ENCODE data around the gene UBXN11. TPM values are rescaled to one million over a fixed set of nuclear protein-coding genes. Genes with fewer than 3 reads are reported as not detected.

Gene UBXN11
- total RNA-seq, 1 donor from 2014 or later: 36.9 TPM

GRCh38 chr1:26259578-26259977 is 46.9 kb downstream of the UBXN11 start:
- Mint-ChIP-seq H3K4me3 (no peak overlapping the region), H3K4me1 (peaks cover 26% of the 10 kb centered on the region), H3K9me3 (no peaks in the 10 kb centered on the region), H3K27ac (peak overlapping the region; percentile 65), H3K27me3 (no peaks in the 10 kb centered on the region), H3K36me3 (ENCODE audit: low read depth) (peaks cover 79% of the 10 kb centered on the region)
- ChIA-PET CTCF (interaction anchor here (1.0 kb wide), 1 partner anchor 13 kb away, joined by 3 read pairs; no protein-coding TSS in a partner anchor), POLR2A (no interaction called here)
- ATAC-seq (ENCODE audit: low read depth): no peak
- intact Hi-C loops (cut with micrococcal nuclease): no loop called here
- no peak for DNase-seq
- TF ChIP-seq, protein P1, sequence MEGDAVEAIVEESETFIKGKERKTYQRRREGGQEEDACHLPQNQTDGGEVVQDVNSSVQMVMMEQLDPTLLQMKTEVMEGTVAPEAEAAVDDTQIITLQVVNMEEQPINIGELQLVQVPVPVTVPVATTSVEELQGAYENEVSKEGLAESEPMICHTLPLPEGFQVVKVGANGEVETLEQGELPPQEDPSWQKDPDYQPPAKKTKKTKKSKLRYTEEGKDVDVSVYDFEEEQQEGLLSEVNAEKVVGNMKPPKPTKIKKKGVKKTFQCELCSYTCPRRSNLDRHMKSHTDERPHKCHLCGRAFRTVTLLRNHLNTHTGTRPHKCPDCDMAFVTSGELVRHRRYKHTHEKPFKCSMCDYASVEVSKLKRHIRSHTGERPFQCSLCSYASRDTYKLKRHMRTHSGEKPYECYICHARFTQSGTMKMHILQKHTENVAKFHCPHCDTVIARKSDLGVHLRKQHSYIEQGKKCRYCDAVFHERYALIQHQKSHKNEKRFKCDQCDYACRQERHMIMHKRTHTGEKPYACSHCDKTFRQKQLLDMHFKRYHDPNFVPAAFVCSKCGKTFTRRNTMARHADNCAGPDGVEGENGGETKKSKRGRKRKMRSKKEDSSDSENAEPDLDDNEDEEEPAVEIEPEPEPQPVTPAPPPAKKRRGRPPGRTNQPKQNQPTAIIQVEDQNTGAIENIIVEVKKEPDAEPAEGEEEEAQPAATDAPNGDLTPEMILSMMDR (IDR thresholded peaks at IDR 0.05): no peak

GRCh38 chr1:26259005-26259404 is 47.4 kb downstream of the UBXN11 start:
- peaks cover 76% of the 10 kb centered on the region for H3K36me3 Mint-ChIP-seq (ENCODE audit: low read depth)
- TF ChIP-seq, protein P1 (IDR thresholded peaks at IDR 0.05): no peak
- CTCF ChIA-PET: no interaction called here
- no peak for DNase-seq
- H3K27ac Mint-ChIP-seq: no peak overlapping the region
- intact Hi-C loops (cut with micrococcal nuclease): no loop called here
- POLR2A ChIA-PET: no interaction called here
- no peak overlapping the region for H3K4me3 Mint-ChIP-seq
- H3K4me1 Mint-ChIP-seq: peaks cover 26% of the 10 kb centered on the region
- ATAC-seq (ENCODE audit: low read depth): no peak
- no peaks in the 10 kb centered on the region for H3K9me3 Mint-ChIP-seq
- no peaks in the 10 kb centered on the region for H3K27me3 Mint-ChIP-seq

GRCh38 chr1:26257222-26257621 is 49.2 kb downstream of the UBXN11 start:
- peaks cover 59% of the 10 kb centered on the region for H3K36me3 Mint-ChIP-seq (ENCODE audit: low read depth)
- intact Hi-C loops (cut with micrococcal nuclease): no loop called here

DNA sequence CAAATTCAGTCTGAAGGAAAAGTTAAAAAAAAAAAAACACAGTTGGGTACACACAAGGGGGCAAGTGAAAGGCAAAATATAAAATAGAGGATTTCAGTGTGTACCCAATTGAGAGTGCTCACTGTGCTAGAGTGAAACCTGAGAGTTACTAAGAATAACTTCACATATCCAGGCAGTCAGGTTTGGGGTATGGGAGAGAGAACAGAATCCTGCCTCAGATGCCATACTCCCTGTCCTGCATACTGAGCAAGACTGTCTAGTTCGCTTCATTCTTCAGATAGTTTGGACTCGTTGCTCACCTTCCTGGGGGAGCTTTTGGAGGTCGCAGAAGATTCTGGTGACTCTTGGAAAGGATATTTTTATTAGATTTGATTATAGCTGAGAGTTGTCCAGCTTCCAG is 52.0 kb downstream of the UBXN11 start:
- H3K36me3 Mint-ChIP-seq (ENCODE audit: low read depth): peaks cover 45% of the 10 kb centered on the region
- DNase-seq (no peak), ATAC-seq (ENCODE audit: low read depth) (no peak)
- H3K4me1 Mint-ChIP-seq: peaks cover 21% of the 10 kb centered on the region
- H3K9me3 Mint-ChIP-seq: no peaks in the 10 kb centered on the region
- H3K4me3 Mint-ChIP-seq: no peak overlapping the region
- TF ChIP-seq, protein P1 (IDR thresholded peaks at IDR 0.05): no peak
- no peaks in the 10 kb centered on the region for H3K27me3 Mint-ChIP-seq
- intact Hi-C loops (cut with micrococcal nuclease): no loop called here
- ChIA-PET CTCF (no interaction called here), POLR2A (no interaction called here)
- H3K27ac Mint-ChIP-seq: no peak overlapping the region

More at GRCh38 chr1:26257222-26257621, 49.2 kb downstream of the UBXN11 start:
- Mint-ChIP-seq H3K27ac (no peak overlapping the region), H3K27me3 (no peaks in the 10 kb centered on the region), H3K4me3 (no peak overlapping the region), H3K4me1 (peaks cover 26% of the 10 kb centered on the region), H3K9me3 (no peaks in the 10 kb centered on the region)
- DNase-seq (no peak), ATAC-seq (ENCODE audit: low read depth) (no peak)
- TF ChIP-seq, protein P1 (IDR thresholded peaks at IDR 0.05): no peak
- POLR2A ChIA-PET: no interaction called here
- CTCF ChIA-PET: no interaction called here

DNA sequence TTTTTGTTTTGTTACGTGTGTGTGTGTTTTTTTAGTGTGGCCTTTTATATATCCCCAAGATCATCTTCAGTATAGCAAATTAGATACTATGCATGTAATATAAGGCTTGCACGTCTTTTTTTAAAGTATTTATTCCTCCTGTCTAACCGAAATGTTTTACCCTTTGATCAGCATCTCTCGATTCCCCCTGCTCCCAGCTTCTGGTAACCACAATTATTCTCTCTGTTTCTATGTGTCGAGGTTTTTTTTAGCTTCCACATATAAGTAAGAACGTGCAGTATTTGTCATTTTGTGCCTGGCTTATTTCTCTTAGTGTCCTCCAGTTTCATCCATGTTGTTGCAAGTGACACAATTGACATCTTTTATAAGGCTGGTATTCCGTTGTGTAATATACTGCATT is 53.7 kb downstream of the UBXN11 start:
- H3K27me3 Mint-ChIP-seq: no peaks in the 10 kb centered on the region
- POLR2A ChIA-PET: no interaction called here
- DNase-seq (no peak), ATAC-seq (ENCODE audit: low read depth) (no peak)
- CTCF ChIA-PET: no interaction called here
- TF ChIP-seq, protein P1 (IDR thresholded peaks at IDR 0.05): no peak
- no peaks in the 10 kb centered on the region for H3K9me3 Mint-ChIP-seq
- no peak overlapping the region for H3K27ac Mint-ChIP-seq
- H3K4me3 Mint-ChIP-seq: no peak overlapping the region
- H3K36me3 Mint-ChIP-seq (ENCODE audit: low read depth): peaks cover 34% of the 10 kb centered on the region
- intact Hi-C loops (cut with micrococcal nuclease): no loop called here
- peaks cover 8% of the 10 kb centered on the region for H3K4me1 Mint-ChIP-seq

Data from activated B cell treated with CpG ODN at 0.5 μM for 24 hours (primary cell).